ENCODE data around the gene HCST.
"Not testable (repeated sequence)": the region's sequence is repeated elsewhere in the genome, so short reads cannot be mapped to it uniquely, and the experiment has no call there.

Gene HCST

GRCh38 chr19:35861640-35862160 is 40.6 kb upstream of the HCST start:
- H3K4me2 ChIP-seq, result no peak overlapping the region
- H3K9ac ChIP-seq, result no peak overlapping the region

GRCh38 chr19:35862528-35862927 is 39.8 kb upstream of the HCST start:
- H3K4me3 ChIP-seq, result no peak overlapping the region
- no peak overlapping the region for H3K9ac ChIP-seq
- H3K4me2 ChIP-seq, result no peak overlapping the region
- TF ChIP-seq Cebpa-rat (IDR thresholded peaks at IDR 0.05), result no peak
- no peak overlapping the region for H3K27ac ChIP-seq
- peaks cover 0 to under 1% (median 0%) of the 10 kb centered on the region in 10 experiments; a peak in 6 of 20 replicates for H3K4me1 ChIP-seq
- peaks cover 0 to 12% (median 0%) of the 10 kb centered on the region in 11 experiments; a peak in 2 of 22 replicates for H3K9me3 ChIP-seq (replicated peaks in 1 of 11)
- H3K27me3 ChIP-seq, result peaks cover 73 to 99% (median 91%) of the 10 kb centered on the region in 11 experiments
- peaks cover 0 to 29% (median 0%) of the 10 kb centered on the region in 11 experiments; a peak in 5 of 22 replicates for H4K20me1 ChIP-seq
- H3K36me3 ChIP-seq, result no peaks in the 10 kb centered on the region

More at GRCh38 chr19:35861640-35862160, 40.6 kb upstream of the HCST start:
- no peak overlapping the region for H3K27ac ChIP-seq
- H4K20me1 ChIP-seq, result peaks cover 0 to 29% (median 0%) of the 10 kb centered on the region in 11 experiments; a peak in 6 of 22 replicates
- TF ChIP-seq Cebpa-rat (IDR thresholded peaks at IDR 0.05), result no peak
- H3K4me3 ChIP-seq, result no peak overlapping the region
- H3K9me3 ChIP-seq (replicated peaks in 1 of 11), result peaks cover 0 to 12% (median 0%) of the 10 kb centered on the region in 11 experiments; a peak in 2 of 22 replicates
- H3K27me3 ChIP-seq, result peaks cover 73 to 99% (median 91%) of the 10 kb centered on the region in 11 experiments
- no peaks in the 10 kb centered on the region for H3K36me3 ChIP-seq
- H3K4me1 ChIP-seq, result peaks cover 0 to 9% (median 7%) of the 10 kb centered on the region in 10 experiments; a peak in 14 of 20 replicates

GRCh38 chr19:35863018-35863417 is 39.3 kb upstream of the HCST start:
- no peak overlapping the region for H3K4me3 ChIP-seq
- no peak overlapping the region for H3K4me2 ChIP-seq
- no peaks in the 10 kb centered on the region for H3K4me1 ChIP-seq
- H4K20me1 ChIP-seq, result peaks cover 0 to 29% (median 0%) of the 10 kb centered on the region in 11 experiments; a peak in 5 of 22 replicates
- H3K9ac ChIP-seq, result no peak overlapping the region
- no peaks in the 10 kb centered on the region for H3K36me3 ChIP-seq
- H3K27ac ChIP-seq, result no peak overlapping the region
- no peak for TF ChIP-seq Cebpa-rat (IDR thresholded peaks at IDR 0.05)
- peaks cover 73 to 99% (median 91%) of the 10 kb centered on the region in 11 experiments for H3K27me3 ChIP-seq
- peaks cover 0 to 12% (median 0%) of the 10 kb centered on the region in 11 experiments; a peak in 2 of 22 replicates for H3K9me3 ChIP-seq (replicated peaks in 1 of 11)

- Histone ChIP-seq H3K4me2 (peak within 1 kb of the TSS; percentile 69 to 91 (median 86)), H4K20me1 (peaks cover 0 to 10% (median 0%) of the 10 kb centered on the region in 11 experiments; a peak in 1 of 22 replicates), H3K4me1 (peaks cover 11 to 17% (median 15%) of the 10 kb centered on the region in 10 experiments), H3K4me3 (peak within 1 kb of the TSS; percentile 38 to 66 (median 53)), H3K9me3 (replicated peaks in 1 of 11) (no peaks in the 10 kb centered on the region), H3K9ac (peak within 1 kb of the TSS in 4 of 11 experiments; percentile 5 to 48 (median 27); a peak in 2 of 22 replicates), H3K27me3 (peaks cover 41 to 73% (median 61%) of the 10 kb centered on the region in 11 experiments), H3K36me3 (no peaks in the 10 kb centered on the region), H3K27ac (no peak within 1 kb of the TSS)
- no peak for TF ChIP-seq Cebpa-rat (IDR thresholded peaks at IDR 0.05)
Observed at GRCh38 chr19:35868172-35868822, 34.0 kb upstream of the HCST start, which contains the start of gene APLP1. APLP1 (plus strand) TSS chr19:35868574; CDS start chr19:35868637, 63 bp downstream.

GRCh38 chr19:35868823-35869326 is 33.5 kb upstream of the HCST start:
- Histone ChIP-seq H4K20me1 (peaks cover 0 to 15% (median 0%) of the 10 kb centered on the region in 11 experiments; a peak in 1 of 22 replicates), H3K4me2 (peak overlapping the region; percentile 69 to 91 (median 86)), H3K9me3 (replicated peaks in 1 of 11) (no peaks in the 10 kb centered on the region), H3K4me1 (peaks cover 11 to 17% (median 15%) of the 10 kb centered on the region in 10 experiments), H3K27ac (no peak overlapping the region), H3K36me3 (no peaks in the 10 kb centered on the region), H3K4me3 (peak overlapping the region; percentile 38 to 66 (median 53)), H3K9ac (peak overlapping the region in 3 of 11 experiments; percentile 19 to 48 (median 35); a peak in 2 of 22 replicates), H3K27me3 (peaks cover 41 to 67% (median 60%) of the 10 kb centered on the region in 11 experiments)
- TF ChIP-seq Cebpa-rat (IDR thresholded peaks at IDR 0.05), result no peak

- no peak overlapping the region for H3K27ac ChIP-seq
- no peak for TF ChIP-seq Cebpa-rat (IDR thresholded peaks at IDR 0.05)
- peak overlapping the region; percentile 69 to 91 (median 86) for H3K4me2 ChIP-seq
- H3K36me3 ChIP-seq, result no peaks in the 10 kb centered on the region
- H4K20me1 ChIP-seq, result peaks cover 0 to 15% (median 0%) of the 10 kb centered on the region in 11 experiments; a peak in 3 of 22 replicates
- peaks cover 41 to 62% (median 55%) of the 10 kb centered on the region in 11 experiments for H3K27me3 ChIP-seq
- H3K9ac ChIP-seq, result no peak overlapping the region
- H3K4me3 ChIP-seq, result peak overlapping the region; percentile 38 to 66 (median 53); a peak in 14 of 20 replicates
- peaks cover 11 to 17% (median 15%) of the 10 kb centered on the region in 10 experiments for H3K4me1 ChIP-seq
- no peaks in the 10 kb centered on the region for H3K9me3 ChIP-seq (replicated peaks in 1 of 11)
Observed at GRCh38 chr19:35869327-35870123, 32.8 kb upstream of the HCST start.

GRCh38 chr19:35870124-35870736 is 32.1 kb upstream of the HCST start:
- H3K4me2 ChIP-seq, result peak overlapping the region; percentile 69 to 91 (median 86)

GRCh38 chr19:35870798-35871197 is 31.5 kb upstream of the HCST start:
- H3K4me2 ChIP-seq, result no peak overlapping the region
- peaks cover 11 to 17% (median 15%) of the 10 kb centered on the region in 10 experiments for H3K4me1 ChIP-seq
- no peak overlapping the region for H3K9ac ChIP-seq
- H3K36me3 ChIP-seq, result no peaks in the 10 kb centered on the region
- H3K27ac ChIP-seq, result no peak overlapping the region
- peaks cover 41 to 49% (median 45%) of the 10 kb centered on the region in 11 experiments for H3K27me3 ChIP-seq
- peaks cover 0 to 15% (median 0%) of the 10 kb centered on the region in 11 experiments; a peak in 3 of 22 replicates for H4K20me1 ChIP-seq
- TF ChIP-seq Cebpa-rat (IDR thresholded peaks at IDR 0.05), result no peak
- H3K9me3 ChIP-seq (replicated peaks in 1 of 11), result no peaks in the 10 kb centered on the region
- H3K4me3 ChIP-seq, result no peak overlapping the region

More at GRCh38 chr19:35870124-35870736, 32.1 kb upstream of the HCST start:
- Histone ChIP-seq H3K27me3 (peaks cover 41 to 55% (median 50%) of the 10 kb centered on the region in 11 experiments), H3K4me1 (peaks cover 11 to 17% (median 15%) of the 10 kb centered on the region in 10 experiments), H4K20me1 (peaks cover 0 to 15% (median 0%) of the 10 kb centered on the region in 11 experiments; a peak in 3 of 22 replicates), H3K4me3 (0 out of 20 replicates have a peak overlapping the region, but pooled peaks of 1 of the 10 experiments have one; percentile 66)
- H3K36me3 ChIP-seq; H3K9ac ChIP-seq; H3K27ac ChIP-seq; H3K9me3 ChIP-seq (replicated peaks in 1 of 11): not testable (repeated sequence)
